HG03354 (cell line): ENCODE data around the gene CHST15.

Experiments
- ATAC-seq: cut with Tn5 transposase; IDR thresholded peaks from one replicate; pipeline ENCODE4 v1.9.1; 2021; ENCODE audit warnings: mild to moderate bottlenecking; ENCODE audit not compliant: unreplicated experiment, poor library complexity, severe bottlenecking

CHST15 gene

DNA sequence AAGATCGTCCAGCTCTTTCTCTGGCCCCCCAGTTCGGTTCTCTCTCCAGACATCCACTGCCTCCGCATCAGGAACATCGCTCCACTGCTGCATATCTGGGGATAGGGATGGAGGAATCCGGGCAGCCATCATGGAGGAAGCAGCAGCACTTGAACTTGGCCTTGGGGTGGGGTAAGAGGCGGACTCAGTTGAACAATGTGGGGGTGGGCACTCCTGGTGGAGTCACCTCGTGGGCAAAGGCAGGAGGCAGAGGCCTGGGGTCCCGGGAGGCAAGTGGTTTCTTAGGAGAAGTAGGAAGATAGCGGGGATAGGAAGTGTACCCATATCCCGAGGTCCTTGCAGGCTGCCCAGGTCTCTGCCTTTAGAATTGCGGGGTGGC lies 98.3 kb downstream of the CHST15 start:
- ATAC-seq = no peak

DNA sequence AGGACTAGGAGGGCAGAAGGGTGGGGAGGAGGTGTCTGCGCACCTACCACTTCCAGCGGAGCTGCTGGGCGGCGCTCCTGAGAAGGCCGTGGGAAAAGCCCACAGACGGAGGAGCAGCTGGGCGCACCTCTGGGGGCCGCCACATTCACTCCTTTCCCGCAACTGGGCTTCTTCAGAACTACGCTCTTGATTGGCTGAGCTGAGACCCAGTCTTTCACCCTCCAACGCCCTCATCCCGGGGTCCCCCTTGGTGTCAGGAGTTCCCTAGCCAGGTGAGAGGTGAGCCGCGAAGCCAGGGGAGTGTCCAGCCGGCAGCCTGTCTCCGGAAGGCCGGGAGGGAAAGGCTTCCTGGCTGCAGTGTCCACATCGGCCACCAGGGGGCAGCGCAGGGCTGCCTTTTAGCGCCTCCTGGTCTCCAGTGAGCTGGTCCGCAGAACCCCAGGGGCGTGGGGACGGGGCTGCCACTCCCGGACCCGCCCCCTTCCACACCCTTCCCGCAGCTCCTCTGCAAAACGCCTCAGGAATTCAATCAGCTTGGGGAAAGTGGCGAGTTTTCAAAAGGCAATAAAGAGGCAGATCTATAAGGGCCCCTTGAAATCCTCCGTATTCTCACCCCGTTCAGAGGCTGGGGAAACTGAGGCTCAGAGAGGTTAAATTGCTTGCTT lies 98.8 kb downstream of the CHST15 start:
- peak; percentile 75 for ATAC-seq

DNA sequence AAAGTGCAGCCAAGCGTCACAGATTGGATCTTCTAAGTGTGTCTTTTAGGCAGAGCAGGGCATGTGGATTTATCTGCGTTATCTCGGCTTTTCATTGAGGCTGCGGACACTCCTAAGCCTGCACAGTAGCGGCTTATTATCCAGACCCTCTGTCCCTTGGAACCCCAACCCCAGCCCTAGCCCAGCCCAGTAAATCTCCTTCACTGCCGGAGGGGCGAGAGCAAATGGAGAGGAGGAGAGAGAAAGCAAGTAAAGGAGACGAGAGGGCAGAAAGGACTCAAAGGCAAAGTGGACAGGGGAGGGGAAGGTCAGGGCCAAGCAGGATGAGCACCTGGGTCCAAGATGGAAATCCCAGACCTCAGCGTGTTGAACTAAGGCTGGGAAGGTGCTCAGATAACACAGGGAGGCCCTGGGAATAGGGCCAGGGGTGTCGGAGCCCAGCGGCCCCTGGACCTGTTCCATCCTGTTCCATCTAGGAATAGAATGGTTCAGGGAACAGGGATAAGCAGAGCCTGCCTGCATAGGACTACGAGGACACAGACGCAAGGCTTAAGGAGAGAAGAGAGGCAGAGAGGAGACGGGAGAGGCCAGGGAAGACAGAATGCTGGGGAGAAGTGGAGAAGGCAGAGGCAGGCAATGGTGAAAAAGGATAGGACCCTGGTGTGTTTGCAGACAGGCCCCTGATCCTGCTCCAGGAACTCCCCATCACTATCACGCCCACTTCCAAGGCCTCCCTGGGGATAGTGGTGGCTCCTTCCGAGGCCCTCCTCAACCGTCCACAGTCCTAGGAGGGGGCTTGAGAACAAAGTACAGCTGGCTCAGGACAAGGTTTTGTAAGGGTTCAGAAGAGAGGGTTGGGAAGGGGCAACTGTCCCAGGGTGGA lies 99.6 kb downstream of the CHST15 start:
- ATAC-seq = no peak

DNA sequence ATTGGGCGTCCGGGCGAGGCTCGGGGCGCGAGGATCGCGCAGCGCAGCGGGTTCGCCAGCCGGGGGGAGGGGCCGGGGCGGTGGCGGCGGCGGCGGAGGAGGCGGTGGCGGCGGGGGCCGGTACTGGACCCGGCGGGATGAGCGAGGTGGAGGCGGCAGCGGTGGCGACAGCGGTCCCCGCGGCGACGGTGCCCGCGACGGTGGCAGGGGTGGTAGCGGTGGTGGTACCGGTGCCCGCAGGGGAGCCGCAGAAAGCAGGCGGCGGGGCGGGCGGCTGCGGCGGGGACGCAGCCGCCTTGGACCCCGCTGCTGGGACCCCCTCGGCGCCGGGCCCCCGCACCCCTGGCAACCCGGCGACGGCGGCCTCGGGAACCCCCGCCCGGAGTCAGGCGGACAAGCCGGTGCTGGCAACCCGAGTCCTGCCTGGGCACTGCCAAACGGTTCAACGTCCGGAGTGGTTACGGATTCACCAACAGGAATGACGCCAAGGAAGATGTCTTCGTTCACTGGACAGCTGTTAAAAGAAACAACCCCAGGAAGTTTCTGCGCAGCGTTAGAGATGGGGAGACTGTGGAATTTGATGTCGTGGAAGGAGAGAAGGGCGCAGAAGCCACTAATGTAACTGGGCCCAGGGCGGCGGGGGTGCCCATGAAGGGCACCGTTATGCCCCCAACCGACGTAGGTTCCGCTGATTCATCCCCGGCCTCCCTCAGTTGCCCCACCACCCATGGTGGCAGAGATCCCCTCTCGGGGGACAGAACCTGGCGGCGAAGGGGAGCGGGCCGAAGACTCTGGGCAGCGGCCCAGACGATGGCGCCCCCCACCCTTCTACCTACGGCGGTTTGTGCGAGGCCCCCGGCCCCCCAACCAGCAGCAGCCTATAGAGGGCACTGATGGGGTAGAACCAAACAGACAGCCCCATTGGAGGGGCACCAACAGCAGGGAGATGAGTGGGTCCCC lies 101.5 kb downstream of the CHST15 start:
- ATAC-seq = no peak

DNA sequence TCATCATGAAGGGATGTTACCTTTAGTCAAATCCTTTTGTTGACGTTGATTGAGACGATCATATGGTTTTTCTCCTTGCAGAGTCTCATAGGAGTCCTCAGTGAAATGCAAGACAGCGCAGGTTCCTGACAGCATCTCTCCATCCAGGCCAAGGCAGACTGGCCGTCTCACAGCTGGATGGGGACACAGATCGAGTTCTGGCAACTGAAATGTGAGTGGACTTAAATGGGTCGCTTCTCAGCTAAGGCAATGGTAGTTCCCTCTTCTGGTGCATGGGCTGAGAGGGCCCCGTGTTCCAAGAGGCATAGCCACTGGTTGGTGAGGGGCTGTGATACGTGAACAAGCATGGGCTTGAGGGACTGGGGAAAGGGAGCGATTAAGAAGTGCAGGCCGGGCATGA lies 102.5 kb downstream of the CHST15 start:
- no peak for ATAC-seq

DNA sequence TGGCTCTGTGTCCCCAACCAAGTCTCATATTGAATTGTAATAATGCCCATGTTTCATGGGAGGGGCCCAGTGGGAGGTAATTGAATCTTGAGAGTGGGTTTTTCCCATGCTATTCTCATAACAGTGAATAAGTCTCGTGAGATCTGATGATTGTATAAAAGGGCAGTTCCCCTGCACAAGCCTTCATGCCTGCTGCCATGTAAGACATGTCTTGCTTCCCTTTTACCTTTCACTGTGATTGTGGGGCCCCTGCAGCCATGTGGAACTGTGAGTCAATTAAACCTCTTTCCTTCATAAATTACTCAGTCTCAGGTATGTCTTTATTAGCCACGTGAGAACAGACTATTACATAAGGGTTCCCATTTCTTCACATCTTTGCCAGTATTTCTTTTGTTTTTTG lies 104.7 kb downstream of the CHST15 start:
- no peak for ATAC-seq

DNA sequence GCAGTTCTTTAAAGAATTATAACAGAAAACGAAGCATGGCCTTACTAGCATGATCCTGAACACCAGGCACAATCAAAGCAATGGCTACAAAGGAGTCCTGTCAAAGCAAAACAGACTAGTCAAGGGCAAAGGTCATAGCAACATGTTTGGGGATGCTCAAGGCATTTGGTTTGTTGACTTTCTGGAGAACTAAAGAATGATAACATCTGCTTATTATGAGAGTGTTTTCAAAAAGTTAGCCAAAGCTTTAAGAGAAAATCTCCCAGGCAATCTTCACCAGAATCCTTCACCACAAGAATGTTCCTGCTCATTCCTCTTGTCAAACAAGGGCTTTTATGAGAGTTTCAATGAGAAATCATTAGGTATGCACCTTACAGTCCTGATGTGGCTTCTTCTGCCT lies 106.7 kb downstream of the CHST15 start:
- no peak for ATAC-seq

DNA sequence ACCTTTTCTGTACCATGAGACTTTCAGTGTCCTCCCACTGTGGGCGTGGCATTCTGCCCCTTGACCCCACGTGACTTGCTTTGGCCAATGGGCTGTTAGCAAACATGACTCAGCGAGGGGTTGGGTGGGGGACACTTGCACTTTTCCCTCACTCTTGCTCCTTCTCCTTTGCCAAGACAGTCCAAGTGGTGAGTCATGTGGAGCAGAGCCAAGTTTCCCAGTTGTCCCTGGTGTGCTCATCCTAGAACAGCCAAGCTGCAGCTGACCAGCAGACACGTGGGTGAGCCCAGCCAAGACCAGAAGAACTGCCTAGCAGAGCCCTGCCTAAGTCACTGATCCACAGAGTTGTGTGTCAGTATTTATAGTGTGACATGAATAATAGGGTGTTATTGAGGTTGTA lies 119.0 kb downstream of the CHST15 start:
- no peak for ATAC-seq

DNA sequence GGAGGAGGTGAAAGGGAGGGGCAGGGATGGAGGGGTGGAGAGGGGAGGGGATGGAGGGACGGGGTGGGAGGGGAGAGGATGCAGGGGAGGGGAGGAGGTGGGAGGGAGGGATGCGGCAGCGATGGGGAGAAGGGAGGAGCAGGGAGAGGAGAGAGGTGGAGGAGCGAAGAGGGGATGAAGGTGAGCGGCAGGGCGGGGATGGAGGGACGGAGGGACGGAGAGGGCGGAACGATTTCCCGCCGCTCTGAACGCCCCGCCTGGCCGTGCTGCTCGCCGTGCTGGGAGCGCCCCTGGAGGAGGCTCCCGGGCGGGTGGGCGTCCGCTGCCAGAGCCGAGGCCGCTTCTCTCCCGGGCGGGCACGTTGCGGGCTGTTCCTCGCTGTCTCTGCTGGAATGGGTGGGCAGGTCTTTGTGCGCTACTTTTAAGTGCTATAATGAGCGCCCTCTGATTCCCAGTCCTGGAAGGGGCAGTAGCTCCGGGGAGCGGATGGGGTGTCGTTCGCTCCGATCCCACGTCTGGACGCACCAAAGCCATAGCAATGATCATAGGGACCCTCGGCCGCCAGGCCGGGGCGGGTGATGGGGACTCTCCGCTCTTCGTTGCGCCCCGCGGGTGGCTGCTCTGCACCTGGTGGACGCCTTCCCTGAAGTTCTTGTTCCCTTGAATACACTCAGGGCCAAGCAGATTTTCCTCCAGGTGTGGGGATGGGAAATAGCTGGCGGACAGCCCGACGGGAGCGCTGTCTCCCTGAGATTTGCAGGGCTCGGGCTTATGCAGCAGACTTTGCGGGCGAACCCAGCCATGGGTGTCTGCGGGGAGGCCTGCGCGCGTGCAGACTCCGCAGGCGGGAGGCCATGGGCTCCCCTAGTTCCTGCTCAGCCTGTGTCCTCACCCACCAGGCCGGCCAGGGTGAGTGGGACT lies 120.7 kb downstream of the CHST15 start:
- ATAC-seq = no peak

DNA sequence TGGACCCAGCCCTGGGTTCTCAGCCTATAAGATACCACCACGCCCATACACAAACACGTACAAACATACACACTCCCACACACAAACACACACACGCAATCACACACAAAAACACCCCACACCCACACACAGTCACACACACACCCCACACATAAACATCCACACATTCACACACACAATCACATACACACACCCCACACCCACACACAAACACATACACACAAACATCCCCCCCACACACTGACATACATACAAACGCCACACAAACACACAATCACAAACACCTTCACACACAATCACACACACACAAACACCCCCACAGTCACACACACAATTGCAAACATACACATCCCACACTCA lies 122.5 kb downstream of the CHST15 start:
- no peak for ATAC-seq

DNA sequence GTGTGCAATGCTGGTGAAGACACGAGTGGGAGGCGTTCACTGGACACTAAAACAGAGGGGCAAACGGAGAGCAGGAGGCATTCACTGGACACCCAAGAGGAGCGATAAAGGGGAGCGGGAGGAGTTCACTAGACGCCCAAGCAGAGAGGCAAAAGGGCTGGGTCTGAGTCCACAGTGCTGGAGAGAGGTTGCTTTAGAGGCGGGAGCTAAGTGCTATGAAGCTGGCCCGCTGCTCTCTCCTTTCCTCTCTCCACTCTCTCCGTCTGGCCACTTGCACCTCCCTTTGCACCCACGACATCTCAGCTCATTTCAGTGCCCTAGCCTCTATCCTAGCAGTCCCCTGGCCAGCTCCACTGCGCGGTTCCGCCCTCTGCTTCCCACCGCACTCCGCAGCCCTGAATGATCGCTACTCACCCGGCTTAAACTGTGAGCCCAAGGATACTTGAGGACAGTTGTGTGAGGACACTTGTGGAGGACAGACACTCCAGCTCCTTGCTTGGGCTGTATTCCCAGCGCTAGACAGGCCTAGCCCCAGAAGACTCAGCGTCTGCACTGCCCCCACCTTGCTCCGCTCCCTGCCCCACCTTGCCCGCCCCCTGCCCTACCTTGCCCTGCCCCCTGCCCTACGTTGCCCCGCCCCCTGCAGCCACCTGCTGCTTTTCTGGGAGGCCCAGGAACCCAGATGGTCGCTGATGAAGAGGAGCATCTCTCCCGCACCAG lies 123.0 kb downstream of the CHST15 start:
- no peak for ATAC-seq

DNA sequence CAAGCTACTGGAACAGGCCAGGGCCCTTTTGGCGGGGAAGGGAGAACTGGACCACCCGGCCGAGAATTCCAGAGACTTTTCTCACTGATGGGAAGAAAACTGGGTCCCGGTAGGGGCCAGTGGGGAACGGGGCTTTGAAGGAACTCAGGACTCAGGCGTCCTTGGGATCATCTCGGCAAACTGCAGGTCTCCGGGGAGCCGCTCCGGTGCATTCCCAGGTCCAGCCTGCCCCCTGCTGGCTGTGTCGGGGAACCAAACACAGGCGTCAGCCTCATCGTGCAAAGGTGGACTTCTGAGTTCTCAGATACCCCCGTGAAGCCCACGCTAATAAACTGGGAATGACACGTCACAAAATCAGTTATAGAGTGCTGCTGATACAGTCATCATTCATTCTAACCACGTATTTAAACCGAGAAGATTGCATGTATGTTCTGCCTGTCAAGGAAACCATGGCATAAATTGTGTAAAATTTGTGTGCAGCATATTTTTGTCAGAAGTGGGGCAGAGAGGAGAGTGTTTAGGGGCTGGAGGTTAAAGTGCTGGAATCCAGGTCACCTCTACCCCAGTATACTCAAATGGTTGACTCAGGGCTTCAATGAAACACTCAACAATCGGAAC lies 125.7 kb downstream of the CHST15 start:
- no peak for ATAC-seq

DNA sequence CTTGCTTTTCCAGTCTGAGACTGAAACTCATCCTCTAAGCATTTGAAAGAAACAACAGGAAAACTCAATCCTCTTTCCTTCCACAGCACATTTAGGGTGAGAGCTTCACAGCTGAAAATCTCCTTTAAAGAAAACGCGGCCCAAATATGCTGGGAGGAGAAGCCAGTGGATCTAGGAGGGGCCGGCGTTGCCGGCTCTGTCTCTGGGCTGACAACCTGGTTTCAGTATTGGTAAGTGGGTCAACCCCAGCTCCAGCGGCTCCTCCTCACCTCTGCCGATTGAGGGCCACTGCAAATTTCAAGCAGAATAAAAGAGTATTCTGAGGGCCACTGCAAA lies 126.5 kb downstream of the CHST15 start:
- no peak for ATAC-seq

DNA sequence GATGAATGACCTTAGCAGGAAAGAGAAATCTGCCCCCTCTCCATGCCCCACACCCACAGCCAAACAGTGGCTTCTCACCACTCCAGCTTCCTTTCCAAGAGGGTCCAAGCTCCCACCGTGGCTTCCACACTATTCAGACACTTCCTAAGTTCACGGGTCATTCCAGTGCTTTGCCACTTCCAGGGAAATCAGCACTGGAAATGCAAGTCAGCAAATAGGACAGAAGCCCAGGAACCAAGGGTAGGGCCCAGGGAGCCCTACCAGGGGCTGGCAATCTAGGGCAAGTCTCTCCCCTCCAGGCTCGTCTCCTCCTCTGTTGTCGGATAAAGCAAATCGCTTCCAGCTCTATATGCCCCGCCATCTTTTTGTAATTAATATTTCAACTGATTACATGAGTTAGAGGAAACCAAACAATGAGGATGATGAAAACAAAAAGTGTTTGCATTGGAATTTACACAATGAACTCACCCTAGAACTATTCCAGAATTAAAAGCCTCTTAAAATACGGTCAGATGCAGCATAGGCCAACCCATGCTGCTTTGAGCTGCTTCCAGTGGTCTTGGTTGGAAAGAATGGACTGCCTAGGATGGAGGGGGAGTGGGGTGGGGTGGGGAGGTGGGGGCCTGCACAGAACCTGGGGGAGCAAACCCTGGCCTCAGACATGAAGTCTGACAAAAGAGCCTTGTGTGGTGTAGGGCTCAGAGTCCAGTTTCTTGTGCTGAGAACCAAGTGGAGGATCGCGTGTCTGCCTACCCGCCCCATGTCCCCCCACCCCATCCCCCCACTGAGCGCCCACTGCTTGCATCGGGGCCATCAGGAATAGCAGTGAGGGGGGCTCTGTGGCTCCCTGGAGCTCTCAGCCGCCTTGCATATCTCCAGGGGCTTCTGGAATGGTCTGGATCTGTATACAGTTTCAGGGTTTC lies 127.2 kb downstream of the CHST15 start:
- ATAC-seq = no peak

DNA sequence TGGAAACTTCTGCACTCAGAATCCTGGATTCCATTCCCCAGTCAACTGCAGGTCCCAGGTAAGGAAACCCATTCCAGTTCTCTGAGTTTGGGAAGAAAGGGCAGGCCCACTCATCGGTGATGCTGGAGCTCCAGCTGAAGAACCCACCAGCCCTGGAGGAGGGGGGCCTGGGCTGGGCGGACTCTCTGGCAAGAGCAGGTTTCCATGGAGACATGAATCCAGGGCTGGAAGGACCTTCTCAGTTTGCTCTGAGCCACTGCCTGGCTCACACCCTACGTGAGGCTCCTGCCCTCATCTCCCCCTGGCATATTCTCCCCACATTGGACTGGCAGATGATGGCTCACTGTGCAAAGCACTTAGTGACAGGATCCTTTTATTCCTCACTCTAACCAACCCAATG lies 128.4 kb downstream of the CHST15 start:
- no peak for ATAC-seq

DNA sequence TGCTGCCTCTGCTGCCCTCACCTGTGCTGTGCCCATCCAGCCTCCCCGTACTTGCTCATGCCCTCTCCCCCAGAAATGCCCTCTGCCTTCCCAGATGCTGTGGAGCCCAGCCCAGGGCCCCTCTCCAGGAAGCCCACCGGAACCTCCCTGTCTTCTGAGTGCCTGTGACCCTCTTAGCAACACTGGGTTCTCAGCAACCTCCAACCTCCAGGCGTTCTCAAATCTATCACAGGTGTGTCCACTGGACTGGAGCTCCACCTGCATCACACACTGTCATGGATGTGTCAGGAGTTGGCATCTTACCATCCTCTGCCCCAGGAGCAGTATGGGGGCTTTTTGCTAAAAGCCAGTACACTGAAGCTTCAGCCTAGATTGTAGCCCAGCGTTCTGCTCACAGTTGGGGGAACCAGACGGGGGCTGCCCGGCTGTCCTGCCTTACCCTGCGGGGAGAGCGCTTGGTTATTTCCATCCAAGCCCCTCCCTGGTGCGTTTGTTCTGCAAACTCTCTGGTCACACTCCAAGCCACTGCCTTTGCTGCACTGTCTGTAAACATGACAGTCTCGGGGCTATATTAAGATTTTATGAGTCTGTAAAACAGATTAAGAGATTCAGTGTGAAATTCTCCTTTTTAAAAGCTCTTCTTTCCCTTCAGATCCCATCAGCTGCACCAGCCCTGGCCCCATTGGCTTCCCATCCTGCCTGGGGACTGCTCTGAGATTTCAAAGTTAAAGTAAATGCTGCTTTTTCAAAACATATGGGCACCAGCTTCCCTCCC lies 130.5 kb downstream of the CHST15 start:
- no peak for ATAC-seq

DNA sequence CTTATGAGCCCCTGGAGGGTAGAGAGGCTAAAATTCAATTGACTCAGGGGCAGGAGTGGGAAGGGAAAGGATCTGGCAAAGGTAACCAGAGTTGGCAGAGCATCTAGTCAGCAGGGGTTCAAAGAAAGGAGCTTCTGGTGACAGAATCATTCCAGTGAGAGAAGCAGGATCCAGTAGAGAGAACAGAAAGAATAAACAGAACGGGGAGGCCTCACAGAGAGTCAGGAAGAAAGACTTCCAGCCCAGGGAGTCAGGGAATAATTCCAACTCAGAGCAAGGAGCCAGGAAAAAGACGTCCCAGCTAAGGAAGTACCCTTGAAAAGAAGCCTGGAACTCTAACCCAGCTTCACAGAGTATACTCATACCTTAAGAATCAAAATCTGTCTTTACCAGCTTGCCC lies 135.2 kb downstream of the CHST15 start:
- ATAC-seq = no peak
